GM13976 (cell line): ENCODE results near the gene METTL27.

ENCODE experiments used
- DNase-seq: peaks from one replicate; pipeline ENCODE4 v3.0.0; 2012; ENCODE audit warnings: low spot score
- in situ Hi-C: fragments of 300-500 bp; cut with MboI; formaldehyde crosslinking; loops from one replicate; pipeline ENCODE4 v1.12.0; 2022; ENCODE audit warnings: low sequenced_read_pairs, mixed read lengths, inconsistent platforms; ENCODE audit not compliant: unreplicated experiment
- TF ChIP-seq, protein P1 (sequence below): IDR thresholded peaks from 2 replicates; pipeline ENCODE4 v1.5.1; 2012; ENCODE audit warnings: borderline replicate concordance, mild to moderate bottlenecking; ENCODE audit not compliant: insufficient read depth; ENCODE audit errors: extremely low read depth, missing control alignments, control extremely low read depth

METTL27 gene

DNA sequence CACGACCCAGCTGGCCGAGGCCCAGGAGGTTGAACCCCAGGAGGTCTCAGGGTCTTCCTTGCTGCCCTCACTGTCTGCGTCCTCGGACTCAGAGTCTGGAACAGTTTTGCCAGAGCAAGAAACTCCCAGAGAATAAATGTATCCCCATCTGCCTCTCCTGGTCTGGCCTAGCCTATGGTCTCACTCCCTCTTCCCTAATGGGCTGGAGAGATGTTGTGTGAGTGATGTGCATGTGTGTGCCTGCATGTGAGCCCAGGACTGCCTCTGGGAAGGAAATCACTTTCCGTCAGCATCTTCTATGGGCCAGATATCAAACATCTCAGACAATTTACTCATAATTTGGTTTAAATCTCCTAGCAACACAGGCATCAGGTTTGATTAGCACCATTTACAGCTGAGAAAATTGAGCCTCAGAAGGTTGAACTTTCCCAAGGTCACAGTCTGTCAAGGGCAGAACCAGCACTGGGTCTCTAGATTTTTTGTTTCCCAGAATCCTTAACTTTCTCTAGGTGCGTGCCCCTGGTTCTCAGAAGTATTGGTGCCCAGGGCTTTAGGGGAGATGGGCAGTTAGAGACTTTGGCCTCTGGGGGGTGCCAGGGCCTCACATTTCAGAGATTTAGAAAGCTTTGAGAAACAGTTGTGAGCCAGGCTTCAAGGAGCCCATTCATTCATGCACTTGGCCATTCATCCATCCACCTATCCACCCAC lies 23.6 kb upstream of the METTL27 start:
- in situ Hi-C loops = no loop called here
- TF ChIP-seq, protein P1, sequence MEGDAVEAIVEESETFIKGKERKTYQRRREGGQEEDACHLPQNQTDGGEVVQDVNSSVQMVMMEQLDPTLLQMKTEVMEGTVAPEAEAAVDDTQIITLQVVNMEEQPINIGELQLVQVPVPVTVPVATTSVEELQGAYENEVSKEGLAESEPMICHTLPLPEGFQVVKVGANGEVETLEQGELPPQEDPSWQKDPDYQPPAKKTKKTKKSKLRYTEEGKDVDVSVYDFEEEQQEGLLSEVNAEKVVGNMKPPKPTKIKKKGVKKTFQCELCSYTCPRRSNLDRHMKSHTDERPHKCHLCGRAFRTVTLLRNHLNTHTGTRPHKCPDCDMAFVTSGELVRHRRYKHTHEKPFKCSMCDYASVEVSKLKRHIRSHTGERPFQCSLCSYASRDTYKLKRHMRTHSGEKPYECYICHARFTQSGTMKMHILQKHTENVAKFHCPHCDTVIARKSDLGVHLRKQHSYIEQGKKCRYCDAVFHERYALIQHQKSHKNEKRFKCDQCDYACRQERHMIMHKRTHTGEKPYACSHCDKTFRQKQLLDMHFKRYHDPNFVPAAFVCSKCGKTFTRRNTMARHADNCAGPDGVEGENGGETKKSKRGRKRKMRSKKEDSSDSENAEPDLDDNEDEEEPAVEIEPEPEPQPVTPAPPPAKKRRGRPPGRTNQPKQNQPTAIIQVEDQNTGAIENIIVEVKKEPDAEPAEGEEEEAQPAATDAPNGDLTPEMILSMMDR = peak; percentile 43
- peak; percentile 69 for DNase-seq

GRCh38 chr7:73864981-73865711 lies 22.8 kb upstream of the METTL27 start:
- TF ChIP-seq, protein P1 = no peak
- DNase-seq = no peak
- in situ Hi-C loops = no loop called here

DNA sequence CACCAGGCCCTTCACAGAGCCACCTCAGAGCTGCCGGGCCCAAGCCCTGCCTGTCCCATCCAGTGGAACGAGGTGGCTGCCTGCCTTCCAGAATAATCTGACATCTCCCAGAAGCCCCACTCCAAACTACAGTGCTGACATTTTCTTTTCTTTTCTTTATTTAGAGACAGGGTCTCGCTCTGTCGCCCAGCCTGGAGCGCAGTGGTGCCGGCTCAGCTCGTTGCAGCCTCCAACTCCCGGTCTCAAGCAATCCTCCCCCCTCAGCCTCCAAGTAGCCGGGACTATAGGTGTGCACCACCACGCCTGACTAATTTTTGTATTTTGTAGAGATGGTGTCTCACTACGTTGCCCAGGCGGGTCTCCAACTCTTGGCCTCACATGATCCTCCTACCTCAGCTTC lies 19.0 kb upstream of the METTL27 start:
- DNase-seq = no peak
- TF ChIP-seq, protein P1 = no peak
- in situ Hi-C loops = no loop called here

GRCh38 chr7:73860859-73861258 lies 18.5 kb upstream of the METTL27 start, which contains the start of gene TMEM270:
Gene TMEM270 (plus strand): TSS chr7:73861159. CDS start chr7:73861195, 36 bp downstream.
- TF ChIP-seq, protein P1 = no peak
- in situ Hi-C loops = no loop called here
- no peak for DNase-seq

- TF ChIP-seq, protein P1 = no peak
- DNase-seq = no peak
- in situ Hi-C loops = no loop called here
These were observed 16.5 kb upstream of the METTL27 start for GRCh38 chr7:73858807-73859206.

GRCh38 chr7:73856941-73857340 lies 14.6 kb upstream of the METTL27 start:
- no peak for DNase-seq
- TF ChIP-seq, protein P1 = no peak
- in situ Hi-C loops = no loop called here
